Measurements from ENCODE around the gene CIBAR2.

The CIBAR2 gene

DNA sequence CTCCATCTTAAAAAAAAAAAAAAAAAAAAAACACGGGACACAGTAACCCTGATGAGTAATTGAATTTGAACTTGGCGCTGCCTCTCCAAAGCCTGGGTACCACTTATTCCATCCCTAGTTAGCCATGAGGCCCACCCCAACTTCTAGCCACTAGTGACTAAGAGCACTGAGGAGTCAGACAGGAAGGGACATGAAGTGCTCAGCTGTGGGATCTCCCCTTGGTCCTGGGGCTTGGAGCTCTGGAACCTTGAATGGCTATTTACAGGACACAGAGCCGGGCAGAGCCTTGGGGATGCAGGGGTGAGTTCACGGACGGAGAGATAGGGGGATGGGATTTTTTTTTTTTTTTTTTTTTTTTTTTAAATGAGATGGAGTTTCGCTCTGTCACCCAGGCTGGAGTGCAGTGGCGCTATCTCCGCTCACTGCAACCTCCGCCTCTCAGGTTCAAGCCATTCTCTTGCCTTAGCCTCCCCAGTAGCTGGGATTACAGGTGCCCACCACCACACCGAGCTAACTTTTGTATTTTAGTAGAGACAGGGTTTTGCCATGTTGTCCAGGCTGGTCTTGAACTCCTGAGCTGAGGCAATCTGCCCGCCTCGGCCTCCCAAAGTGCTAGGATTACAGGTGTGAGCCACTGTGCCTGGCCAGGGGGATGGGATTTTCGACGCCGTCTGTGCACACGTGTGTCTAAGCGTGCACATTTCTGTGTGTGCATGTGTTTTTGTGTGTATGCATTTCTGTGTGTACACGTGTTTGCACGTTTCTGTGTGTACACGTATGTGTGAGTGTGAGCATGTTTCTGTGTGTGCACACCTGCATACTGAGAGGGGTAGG is 20.4 kb upstream of the CIBAR2 start:
- FAIRE-seq (no peak), DNase-seq (ENCODE audit: insufficient read length, low spot score) (no peak)
- no peak for TF ChIP-seq POLR2AphosphoS5 (IDR thresholded peaks at IDR 0.05; ENCODE audit: low read depth, low read length)
- no peak for TF ChIP-seq POLR2A (IDR thresholded peaks at IDR 0.05; ENCODE audit: low read depth, low read length)
- no peak for TF ChIP-seq TAF1 (IDR thresholded peaks at IDR 0.05; ENCODE audit: low read depth, low read length)
- TF ChIP-seq PAX5 (IDR thresholded peaks at IDR 0.05; ENCODE audit: insufficient read depth, low read length, severe bottlenecking) = no peak
- TF ChIP-seq POU2F2 (IDR thresholded peaks at IDR 0.05; ENCODE audit: low read depth, low read length) = no peak
- no peak for TF ChIP-seq SPI1 (IDR thresholded peaks at IDR 0.05; ENCODE audit: low read depth, low read length)

DNA sequence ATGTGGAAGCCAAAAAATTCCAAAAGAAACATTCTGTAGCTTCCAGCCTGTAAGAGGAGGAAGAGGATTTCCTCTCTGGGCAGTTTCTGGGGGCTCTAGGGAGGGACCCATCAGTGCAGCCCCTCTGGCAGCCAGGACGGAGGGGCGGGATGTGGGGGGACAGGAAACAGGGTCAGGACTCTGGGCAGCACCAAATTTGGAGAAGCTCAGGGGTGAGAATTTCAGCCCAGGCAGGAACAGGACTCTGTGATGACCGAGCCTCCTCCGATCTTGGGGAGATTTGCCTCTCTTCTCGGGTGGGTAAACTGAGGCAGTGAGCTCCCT is 18.4 kb upstream of the CIBAR2 start:
- TF ChIP-seq POLR2A (IDR thresholded peaks at IDR 0.05; ENCODE audit: low read depth, low read length) = no peak
- no peak for TF ChIP-seq POLR2AphosphoS5 (IDR thresholded peaks at IDR 0.05; ENCODE audit: low read depth, low read length)
- no peak for TF ChIP-seq SPI1 (IDR thresholded peaks at IDR 0.05; ENCODE audit: low read depth, low read length)
- no peak for TF ChIP-seq POU2F2 (IDR thresholded peaks at IDR 0.05; ENCODE audit: low read depth, low read length)
- no peak for TF ChIP-seq PAX5 (IDR thresholded peaks at IDR 0.05; ENCODE audit: insufficient read depth, low read length, severe bottlenecking)
- no peak for TF ChIP-seq TAF1 (IDR thresholded peaks at IDR 0.05; ENCODE audit: low read depth, low read length)
- no peak for DNase-seq (ENCODE audit: insufficient read length, low spot score)
- no peak for FAIRE-seq

DNA sequence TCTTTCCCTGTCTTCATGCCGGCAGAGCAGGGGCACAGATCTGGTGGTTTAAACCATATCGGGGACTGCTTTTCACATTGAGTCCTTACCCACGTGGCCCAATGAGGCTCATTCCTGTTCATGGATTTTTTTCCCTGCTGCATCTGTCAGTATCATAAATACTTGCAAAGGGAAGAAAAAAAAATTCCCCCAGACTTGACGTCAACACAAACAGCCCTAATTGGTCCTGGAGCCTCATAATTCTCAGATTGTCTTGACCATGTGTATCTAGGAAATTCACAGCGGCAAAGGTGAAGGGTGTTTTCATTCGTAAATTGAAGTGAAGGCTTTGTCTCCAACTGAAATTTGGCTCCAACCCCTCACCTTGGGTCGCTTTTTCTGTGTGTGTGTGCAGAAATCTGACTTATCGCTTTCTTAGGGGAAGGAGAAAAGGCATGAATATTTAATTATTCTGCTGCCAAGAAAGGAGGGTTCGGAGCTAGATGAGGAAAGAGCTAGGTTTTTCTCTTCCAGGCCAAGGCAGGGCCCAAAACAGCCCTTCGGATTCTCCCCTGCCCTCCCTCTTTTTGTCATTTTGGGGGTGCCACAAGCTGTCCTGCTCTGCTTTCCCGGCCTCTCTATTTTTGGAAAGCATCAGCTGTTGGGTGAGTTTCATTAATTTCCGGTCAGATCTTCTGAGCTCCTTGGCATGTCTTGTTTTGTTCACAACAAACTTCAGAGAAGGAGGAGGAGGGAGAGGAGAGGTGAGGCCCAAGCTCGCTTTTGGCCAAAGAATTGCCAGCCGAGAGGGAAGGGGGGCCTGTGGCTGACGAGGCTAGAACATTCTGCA is 17.8 kb upstream of the CIBAR2 start:
- DNase-seq (ENCODE audit: insufficient read length, low spot score) (no peak), FAIRE-seq (no peak)
- TF ChIP-seq PAX5 (IDR thresholded peaks at IDR 0.05; ENCODE audit: insufficient read depth, low read length, severe bottlenecking) = no peak
- no peak for TF ChIP-seq POU2F2 (IDR thresholded peaks at IDR 0.05; ENCODE audit: low read depth, low read length)
- TF ChIP-seq SPI1 (IDR thresholded peaks at IDR 0.05; ENCODE audit: low read depth, low read length) = no peak
- TF ChIP-seq TAF1 (IDR thresholded peaks at IDR 0.05; ENCODE audit: low read depth, low read length) = no peak
- TF ChIP-seq POLR2AphosphoS5 (IDR thresholded peaks at IDR 0.05; ENCODE audit: low read depth, low read length) = no peak
- no peak for TF ChIP-seq POLR2A (IDR thresholded peaks at IDR 0.05; ENCODE audit: low read depth, low read length)

DNA sequence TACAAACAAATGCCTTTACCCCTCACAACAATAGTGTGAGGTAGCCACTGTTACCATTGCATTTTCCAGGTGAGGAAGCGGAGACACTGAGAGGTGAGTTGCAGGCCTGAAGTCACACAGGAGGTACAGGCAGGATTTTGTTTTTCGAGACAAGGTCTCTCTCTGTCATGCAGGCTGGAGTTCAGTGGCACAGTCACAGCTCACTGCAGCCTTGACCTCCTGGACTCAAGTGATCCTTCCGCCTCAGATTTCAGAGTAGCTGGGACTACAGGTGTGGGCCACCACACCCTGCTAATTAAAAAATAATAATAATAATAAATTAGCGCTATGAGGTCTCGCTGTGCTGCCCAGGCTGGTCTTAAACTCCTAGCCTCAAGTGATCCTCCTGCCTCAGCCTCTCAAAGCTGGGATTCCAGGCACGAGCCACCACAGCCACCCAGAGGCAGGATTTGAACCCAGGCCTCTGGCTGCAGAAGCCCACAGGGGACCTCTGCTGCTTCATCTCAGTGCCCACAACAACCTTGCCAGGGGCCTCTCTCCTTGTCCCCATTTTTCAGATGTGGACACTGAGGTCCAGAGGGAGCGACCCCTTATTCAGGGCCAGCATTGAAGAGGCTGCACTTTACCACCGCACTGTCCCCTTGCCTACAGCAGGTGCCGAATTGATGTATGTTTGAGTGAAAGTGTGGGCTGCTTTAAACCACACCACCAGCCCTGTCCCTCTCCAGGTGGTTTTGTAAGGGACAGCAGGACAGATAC is 16.0 kb upstream of the CIBAR2 start:
- DNase-seq (ENCODE audit: insufficient read length, low spot score) (no peak), FAIRE-seq (no peak)
- TF ChIP-seq POU2F2 (IDR thresholded peaks at IDR 0.05; ENCODE audit: low read depth, low read length) (no peak), SPI1 (IDR thresholded peaks at IDR 0.05; ENCODE audit: low read depth, low read length) (no peak), TAF1 (IDR thresholded peaks at IDR 0.05; ENCODE audit: low read depth, low read length) (no peak), POLR2AphosphoS5 (IDR thresholded peaks at IDR 0.05; ENCODE audit: low read depth, low read length) (no peak), PAX5 (IDR thresholded peaks at IDR 0.05; ENCODE audit: insufficient read depth, low read length, severe bottlenecking) (no peak), POLR2A (IDR thresholded peaks at IDR 0.05; ENCODE audit: low read depth, low read length) (no peak)

DNA sequence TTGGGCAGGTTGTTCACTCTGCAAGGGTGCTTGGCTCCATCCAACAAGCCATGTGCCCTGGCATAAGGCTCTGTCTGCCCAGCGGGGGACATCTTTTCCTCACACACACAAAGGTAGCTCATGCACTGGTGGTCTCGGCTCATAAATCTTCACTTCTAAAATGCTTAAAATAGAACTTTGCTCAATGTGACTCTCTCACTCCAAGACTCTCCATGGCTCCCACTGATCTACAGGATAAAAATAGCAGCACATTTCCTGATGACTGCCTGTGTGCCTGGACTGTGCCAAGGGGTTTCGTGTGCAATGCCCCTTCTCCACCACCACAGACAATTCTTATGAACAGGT is 15.1 kb upstream of the CIBAR2 start:
- no peak for TF ChIP-seq POLR2A (IDR thresholded peaks at IDR 0.05; ENCODE audit: low read depth, low read length)
- no peak for TF ChIP-seq TAF1 (IDR thresholded peaks at IDR 0.05; ENCODE audit: low read depth, low read length)
- no peak for TF ChIP-seq SPI1 (IDR thresholded peaks at IDR 0.05; ENCODE audit: low read depth, low read length)
- TF ChIP-seq POU2F2 (IDR thresholded peaks at IDR 0.05; ENCODE audit: low read depth, low read length) = no peak
- no peak for TF ChIP-seq PAX5 (IDR thresholded peaks at IDR 0.05; ENCODE audit: insufficient read depth, low read length, severe bottlenecking)
- no peak for TF ChIP-seq POLR2AphosphoS5 (IDR thresholded peaks at IDR 0.05; ENCODE audit: low read depth, low read length)
- FAIRE-seq (no peak), DNase-seq (ENCODE audit: insufficient read length, low spot score) (no peak)

DNA sequence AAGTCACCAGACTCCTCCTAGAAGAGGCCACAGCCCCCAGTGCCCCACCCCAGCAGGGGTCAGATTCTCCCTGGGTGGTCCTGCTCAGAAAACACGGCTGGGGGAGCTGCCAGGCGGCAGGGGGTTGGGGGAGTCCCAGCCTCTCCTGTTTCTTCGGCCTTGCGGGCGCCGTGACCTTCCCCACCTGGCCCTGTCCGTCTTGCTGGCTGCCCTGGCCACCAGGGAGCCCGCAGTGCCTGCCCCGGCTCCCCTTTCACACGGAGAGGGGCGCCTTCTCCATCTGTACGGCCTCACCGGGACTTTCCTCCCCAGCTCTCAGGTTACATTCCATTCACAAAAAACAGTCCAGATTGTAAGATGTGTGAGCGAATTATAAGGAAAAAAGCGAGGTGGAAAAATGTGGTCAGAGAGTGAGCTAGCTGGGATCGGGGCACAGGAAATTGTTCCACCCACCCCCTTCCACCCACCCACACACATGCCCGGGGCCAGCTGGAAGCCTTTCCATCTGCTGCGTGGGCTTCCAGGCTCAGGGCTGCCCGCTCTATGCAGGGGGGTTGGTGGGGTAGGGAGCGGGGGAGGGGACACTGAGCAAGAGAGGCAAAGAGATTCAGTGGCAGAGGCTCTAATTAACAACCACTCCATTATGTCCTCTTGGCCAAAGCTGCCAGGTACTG is 14.6 kb upstream of the CIBAR2 start:
- no peak for FAIRE-seq
- DNase-seq (ENCODE audit: insufficient read length, low spot score) = no peak
- TF ChIP-seq POU2F2 (IDR thresholded peaks at IDR 0.05; ENCODE audit: low read depth, low read length) (no peak), SPI1 (IDR thresholded peaks at IDR 0.05; ENCODE audit: low read depth, low read length) (no peak), POLR2AphosphoS5 (IDR thresholded peaks at IDR 0.05; ENCODE audit: low read depth, low read length) (no peak), POLR2A (IDR thresholded peaks at IDR 0.05; ENCODE audit: low read depth, low read length) (no peak), PAX5 (IDR thresholded peaks at IDR 0.05; ENCODE audit: insufficient read depth, low read length, severe bottlenecking) (no peak), TAF1 (IDR thresholded peaks at IDR 0.05; ENCODE audit: low read depth, low read length) (no peak)

DNA sequence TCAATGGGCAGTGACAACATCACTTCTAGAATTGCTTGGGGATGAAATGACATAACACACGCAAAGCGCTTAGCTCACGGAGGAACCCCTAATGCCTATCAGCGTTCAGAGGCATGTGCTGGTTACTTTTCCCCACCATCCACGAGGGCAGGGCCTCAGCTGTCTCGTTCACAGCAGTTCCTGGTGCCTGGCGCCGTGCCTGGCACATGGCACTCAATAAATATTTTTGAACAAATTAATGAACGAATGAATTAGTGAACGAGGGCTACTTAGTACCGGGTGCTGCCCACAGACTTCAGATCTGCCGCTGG is 14.1 kb upstream of the CIBAR2 start:
- DNase-seq (ENCODE audit: insufficient read length, low spot score) (no peak), FAIRE-seq (no peak)
- TF ChIP-seq POLR2AphosphoS5 (IDR thresholded peaks at IDR 0.05; ENCODE audit: low read depth, low read length) = no peak
- no peak for TF ChIP-seq POU2F2 (IDR thresholded peaks at IDR 0.05; ENCODE audit: low read depth, low read length)
- TF ChIP-seq POLR2A (IDR thresholded peaks at IDR 0.05; ENCODE audit: low read depth, low read length) = no peak
- TF ChIP-seq SPI1 (IDR thresholded peaks at IDR 0.05; ENCODE audit: low read depth, low read length) = no peak
- TF ChIP-seq PAX5 (IDR thresholded peaks at IDR 0.05; ENCODE audit: insufficient read depth, low read length, severe bottlenecking) = no peak

DNA sequence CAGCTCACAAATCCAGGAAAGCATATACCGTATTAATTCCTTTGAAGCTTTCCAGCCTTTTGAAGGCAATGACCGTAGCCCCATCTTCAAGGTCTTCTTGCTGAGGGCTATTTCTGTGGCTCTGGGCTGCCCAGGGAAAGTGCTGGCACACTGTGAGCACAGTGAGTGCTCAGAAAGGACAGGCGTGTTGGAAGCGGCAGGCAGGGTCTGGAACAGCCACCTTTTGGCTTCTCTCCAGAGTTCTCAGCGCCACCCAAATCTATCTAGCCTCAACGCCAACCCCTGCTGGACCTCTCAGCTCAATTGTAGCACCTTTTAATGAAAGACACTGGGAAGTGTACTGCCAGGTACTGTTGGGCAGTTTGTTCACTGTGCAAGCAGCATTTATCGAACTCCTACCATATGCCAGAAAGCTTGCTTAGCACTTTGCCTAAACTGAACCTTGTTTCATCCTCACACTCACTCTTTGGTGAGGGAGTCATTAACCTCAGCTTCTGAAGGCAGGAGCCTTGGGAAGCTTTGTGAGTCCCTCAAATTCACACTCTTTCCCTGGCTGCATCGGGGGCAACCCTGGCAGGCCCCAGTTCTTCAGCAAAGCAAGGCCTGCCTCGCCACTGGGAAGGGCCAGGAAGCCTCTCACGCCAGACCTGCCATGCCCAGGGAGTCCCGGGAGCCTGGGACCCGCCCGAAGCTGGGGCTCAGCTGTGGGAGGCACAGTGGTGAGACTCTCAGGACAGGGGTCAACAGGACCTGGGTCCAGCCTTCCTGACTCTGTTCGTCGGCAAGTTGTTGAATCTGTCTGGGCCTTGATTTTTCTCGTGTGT is 13.5 kb upstream of the CIBAR2 start:
- TF ChIP-seq TAF1 (IDR thresholded peaks at IDR 0.05; ENCODE audit: low read depth, low read length) (no peak), SPI1 (IDR thresholded peaks at IDR 0.05; ENCODE audit: low read depth, low read length) (no peak), PAX5 (IDR thresholded peaks at IDR 0.05; ENCODE audit: insufficient read depth, low read length, severe bottlenecking) (no peak), POLR2AphosphoS5 (IDR thresholded peaks at IDR 0.05; ENCODE audit: low read depth, low read length) (no peak), POLR2A (IDR thresholded peaks at IDR 0.05; ENCODE audit: low read depth, low read length) (no peak), POU2F2 (IDR thresholded peaks at IDR 0.05; ENCODE audit: low read depth, low read length) (no peak)
- DNase-seq (ENCODE audit: insufficient read length, low spot score) (no peak), FAIRE-seq (no peak)
